ENCODE measurements around the gene ZNF474. TPM values are rescaled to one million over a fixed set of nuclear protein-coding genes. Genes with fewer than 3 reads are reported as not detected.
A peak's percentile ranks its signal among the peaks of the same experiment; 100 is the strongest.

ZNF474 gene
- total and polyA plus RNA-seq, 12 donors: 0.11 to 0.88 (median 0.28) TPM; not detected in 3

GRCh38 chr5:122118356-122118948 is 10.9 kb upstream of the ZNF474 start:
- DNase-seq: no peak
- Histone ChIP-seq H3K27ac (no peak overlapping the region), H3K9me3 (replicated peaks in 1 of 3) (no peaks in the 10 kb centered on the region), H3K4me3 (no peak overlapping the region), H3K36me3 (replicated peaks in 1 of 2) (no peaks in the 10 kb centered on the region), H3K27me3 (no peaks in the 10 kb centered on the region), H3K4me1 (replicated peaks in 1 of 2) (no peaks in the 10 kb centered on the region)
- 76 to 83% (median 79%) methylated on average over 1 of the region's 1 CpG for WGBS, 4 donors
- intact Hi-C loops (cut with DNase I): no loop called here
- TF ChIP-seq, protein P1, sequence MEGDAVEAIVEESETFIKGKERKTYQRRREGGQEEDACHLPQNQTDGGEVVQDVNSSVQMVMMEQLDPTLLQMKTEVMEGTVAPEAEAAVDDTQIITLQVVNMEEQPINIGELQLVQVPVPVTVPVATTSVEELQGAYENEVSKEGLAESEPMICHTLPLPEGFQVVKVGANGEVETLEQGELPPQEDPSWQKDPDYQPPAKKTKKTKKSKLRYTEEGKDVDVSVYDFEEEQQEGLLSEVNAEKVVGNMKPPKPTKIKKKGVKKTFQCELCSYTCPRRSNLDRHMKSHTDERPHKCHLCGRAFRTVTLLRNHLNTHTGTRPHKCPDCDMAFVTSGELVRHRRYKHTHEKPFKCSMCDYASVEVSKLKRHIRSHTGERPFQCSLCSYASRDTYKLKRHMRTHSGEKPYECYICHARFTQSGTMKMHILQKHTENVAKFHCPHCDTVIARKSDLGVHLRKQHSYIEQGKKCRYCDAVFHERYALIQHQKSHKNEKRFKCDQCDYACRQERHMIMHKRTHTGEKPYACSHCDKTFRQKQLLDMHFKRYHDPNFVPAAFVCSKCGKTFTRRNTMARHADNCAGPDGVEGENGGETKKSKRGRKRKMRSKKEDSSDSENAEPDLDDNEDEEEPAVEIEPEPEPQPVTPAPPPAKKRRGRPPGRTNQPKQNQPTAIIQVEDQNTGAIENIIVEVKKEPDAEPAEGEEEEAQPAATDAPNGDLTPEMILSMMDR (IDR thresholded peaks at IDR 0.05): no peak

DNA sequence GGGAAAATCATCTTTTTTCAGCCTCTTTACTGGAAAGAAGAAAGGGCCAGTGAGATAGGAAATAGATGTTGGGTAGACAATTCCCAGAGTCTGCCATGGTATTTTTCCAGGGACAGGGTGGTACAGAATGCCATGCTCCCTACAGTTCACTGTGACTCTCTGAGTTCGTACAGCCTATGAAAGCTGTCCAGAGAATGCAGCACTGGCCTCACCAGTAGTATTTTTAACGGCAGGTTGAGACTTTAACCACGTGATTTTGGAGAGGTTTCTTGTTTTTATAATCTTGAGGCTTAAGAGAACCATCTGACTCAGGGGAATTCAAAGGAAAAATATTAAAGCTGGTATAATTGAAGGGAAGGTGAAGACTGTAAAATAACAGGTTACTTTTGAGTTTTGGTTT is 10.1 kb upstream of the ZNF474 start:
- intact Hi-C loops (cut with DNase I): no loop called here
- no peaks in the 10 kb centered on the region for H3K36me3 ChIP-seq (replicated peaks in 1 of 2)
- H3K27ac ChIP-seq: no peak overlapping the region
- H3K9me3 ChIP-seq (replicated peaks in 1 of 3): no peaks in the 10 kb centered on the region
- no peaks in the 10 kb centered on the region for H3K27me3 ChIP-seq
- TF ChIP-seq, protein P1 (IDR thresholded peaks at IDR 0.05): no peak
- TF ChIP-seq POLR2A (IDR thresholded peaks at IDR 0.05): no peak
- H3K4me1 ChIP-seq (replicated peaks in 1 of 2): no peaks in the 10 kb centered on the region
- H3K4me3 ChIP-seq: no peak overlapping the region
- DNase-seq: no peak
- 56 to 75% (median 68%) methylated on average over 3 of the region's 3 CpGs for WGBS, 4 donors

DNA sequence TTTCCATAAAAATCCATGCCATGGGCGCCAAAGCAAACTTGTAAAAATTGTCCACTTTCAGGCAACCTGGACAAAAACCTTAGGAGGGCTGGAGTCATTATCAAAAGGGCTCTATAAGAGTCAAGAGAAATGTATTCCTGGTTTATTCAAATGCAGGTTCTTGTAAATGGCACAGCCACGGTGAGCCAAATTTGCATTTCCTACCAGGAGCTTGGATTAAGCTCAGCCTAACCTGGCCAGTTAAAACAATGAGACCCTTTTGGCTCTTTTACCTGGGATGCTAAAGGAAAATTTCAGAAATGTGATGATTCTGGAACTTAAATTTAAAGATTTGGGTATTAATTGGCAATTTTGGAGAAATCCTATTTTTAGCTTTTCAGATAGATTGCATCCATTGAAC is 8.9 kb upstream of the ZNF474 start:
- Histone ChIP-seq H3K27ac (no peak overlapping the region), H3K27me3 (no peaks in the 10 kb centered on the region), H3K9me3 (replicated peaks in 1 of 3) (no peaks in the 10 kb centered on the region), H3K4me1 (replicated peaks in 1 of 2) (no peaks in the 10 kb centered on the region), H3K4me3 (no peak overlapping the region), H3K36me3 (replicated peaks in 1 of 2) (no peaks in the 10 kb centered on the region)
- intact Hi-C loops (cut with DNase I): no loop called here
- no peak for TF ChIP-seq POLR2A (IDR thresholded peaks at IDR 0.05)
- TF ChIP-seq, protein P1 (IDR thresholded peaks at IDR 0.05): no peak
- WGBS, 4 donors: 73 to 83% (median 82%) methylated on average over 2 of the region's 2 CpGs
- no peak for DNase-seq

GRCh38 chr5:122120957-122121356 is 8.4 kb upstream of the ZNF474 start:
- WGBS, 4 donors: 55 to 60% (median 58%) methylated on average over 2 of the region's 2 CpGs
- peak in 1 of 7 donors; percentile 30 for DNase-seq
- Histone ChIP-seq H3K36me3 (replicated peaks in 1 of 2) (no peaks in the 10 kb centered on the region), H3K4me1 (replicated peaks in 1 of 2) (no peaks in the 10 kb centered on the region), H3K27me3 (no peaks in the 10 kb centered on the region), H3K4me3 (no peak overlapping the region), H3K27ac (no peak overlapping the region), H3K9me3 (replicated peaks in 1 of 3) (no peaks in the 10 kb centered on the region)
- TF ChIP-seq POLR2A (IDR thresholded peaks at IDR 0.05): no peak
- TF ChIP-seq, protein P1 (IDR thresholded peaks at IDR 0.05): no peak
- intact Hi-C loops (cut with DNase I): no loop called here

Data from adrenal gland (tissue), 12 donors.